Activated T-cell treated with anti-CD3 and anti-CD28 coated beads, Interleukin-2, amount 50 U/mL, for 4 hours (primary cell): ENCODE results near the gene PRUNE2. TPM values are rescaled to one million over a fixed set of nuclear protein-coding genes. Genes with fewer than 3 reads are reported as not detected.
A peak's percentile ranks its signal among the peaks of the same experiment; 100 is the strongest.

ENCODE experiments used
- ATAC-seq, 2 donors: fragments of 200-7000 bp; cut with Tn5 transposase; one replicate each; pipeline ENCODE4 v1.10.0; 2021
- DNase-seq: peaks from one replicate; pipeline ENCODE4 v3.0.0-alpha.2; 2020
- H3K27me3 Mint-ChIP-seq: one replicate; pipeline ENCODE4 v1.8.0; 2021; ENCODE audit warnings: low read depth, mixed read lengths
- H3K36me3 Mint-ChIP-seq: one replicate; pipeline ENCODE4 v1.8.0; 2022; ENCODE audit warnings: mixed read lengths; ENCODE audit not compliant: insufficient read depth
- H3K4me1 Mint-ChIP-seq: one replicate; pipeline ENCODE4 v1.8.0; 2021; ENCODE audit warnings: low read depth, mixed read lengths
- H3K4me3 Mint-ChIP-seq: one replicate; pipeline ENCODE4 v1.8.0; 2021; ENCODE audit warnings: mild to moderate bottlenecking, moderate library complexity, mixed read lengths
- H3K9me3 Mint-ChIP-seq: one replicate; pipeline ENCODE4 v1.8.0; 2021; ENCODE audit warnings: mixed read lengths
- total RNA-seq, 3 donors: library from RNA; stranded (reverse); gene quantifications; one replicate each; pipeline ENCODE4 v1.2.1, GENCODE V29; 2021

Gene PRUNE2
- total RNA-seq, 3 donors from 2014 or later = 0.05 to 0.08 TPM; not detected in 1

- ATAC-seq (no peak), DNase-seq (no peak)
- no peaks in the 10 kb centered on the region for H3K36me3 Mint-ChIP-seq
- H3K27me3 Mint-ChIP-seq = peaks cover 26% of the 10 kb centered on the region
- H3K9me3 Mint-ChIP-seq = no peaks in the 10 kb centered on the region
- H3K4me1 Mint-ChIP-seq = no peaks in the 10 kb centered on the region
- no peak overlapping the region for H3K4me3 Mint-ChIP-seq
Observed at GRCh38 chr9:76812591-76812990, 93.3 kb downstream of the PRUNE2 start.

- H3K36me3 Mint-ChIP-seq = no peaks in the 10 kb centered on the region
- H3K27me3 Mint-ChIP-seq = peaks cover 26% of the 10 kb centered on the region
- ATAC-seq (peak in 1 of 2 donors; percentile 21), DNase-seq (no peak)
- no peaks in the 10 kb centered on the region for H3K9me3 Mint-ChIP-seq
- H3K4me3 Mint-ChIP-seq = no peak overlapping the region
- H3K4me1 Mint-ChIP-seq = no peaks in the 10 kb centered on the region
Observed at GRCh38 chr9:76810377-76810957, 95.4 kb downstream of the PRUNE2 start.

- H3K9me3 Mint-ChIP-seq = no peaks in the 10 kb centered on the region
- DNase-seq = no peak
- H3K27me3 Mint-ChIP-seq = peaks cover 18% of the 10 kb centered on the region
- ATAC-seq = no peak
- H3K4me3 Mint-ChIP-seq = no peak overlapping the region
- H3K4me1 Mint-ChIP-seq = no peaks in the 10 kb centered on the region
- no peaks in the 10 kb centered on the region for H3K36me3 Mint-ChIP-seq
Observed at GRCh38 chr9:76808636-76809035, 97.3 kb downstream of the PRUNE2 start.

GRCh38 chr9:76803762-76804161, 102.2 kb downstream of the PRUNE2 start:
- Mint-ChIP-seq H3K9me3 (no peaks in the 10 kb centered on the region), H3K4me1 (no peaks in the 10 kb centered on the region), H3K4me3 (no peak overlapping the region), H3K27me3 (peaks cover 6% of the 10 kb centered on the region), H3K36me3 (no peaks in the 10 kb centered on the region)
- DNase-seq (no peak), ATAC-seq (no peak)

- Mint-ChIP-seq H3K36me3 (no peaks in the 10 kb centered on the region), H3K4me3 (no peak overlapping the region), H3K4me1 (no peaks in the 10 kb centered on the region), H3K27me3 (peaks cover 2% of the 10 kb centered on the region), H3K9me3 (no peaks in the 10 kb centered on the region)
- DNase-seq = no peak
- no peak for ATAC-seq
Observed at GRCh38 chr9:76803083-76803482, 102.8 kb downstream of the PRUNE2 start.

- Mint-ChIP-seq H3K4me1 (no peaks in the 10 kb centered on the region), H3K9me3 (no peaks in the 10 kb centered on the region), H3K4me3 (no peak overlapping the region), H3K27me3 (peaks cover 3% of the 10 kb centered on the region), H3K36me3 (no peaks in the 10 kb centered on the region)
- no peak for ATAC-seq
- DNase-seq = no peak
Observed at GRCh38 chr9:76800901-76801300, 105.0 kb downstream of the PRUNE2 start.

- no peaks in the 10 kb centered on the region for H3K4me1 Mint-ChIP-seq
- H3K36me3 Mint-ChIP-seq = no peaks in the 10 kb centered on the region
- no peaks in the 10 kb centered on the region for H3K9me3 Mint-ChIP-seq
- H3K27me3 Mint-ChIP-seq = peaks cover 3% of the 10 kb centered on the region
- ATAC-seq (no peak), DNase-seq (no peak)
- no peak overlapping the region for H3K4me3 Mint-ChIP-seq
Observed at GRCh38 chr9:76799473-76799872, 106.4 kb downstream of the PRUNE2 start.

GRCh38 chr9:76798527-76798926, 107.4 kb downstream of the PRUNE2 start:
- no peak for ATAC-seq
- H3K9me3 Mint-ChIP-seq = no peaks in the 10 kb centered on the region
- H3K27me3 Mint-ChIP-seq = peaks cover 3% of the 10 kb centered on the region
- H3K4me3 Mint-ChIP-seq = no peak overlapping the region
- no peak for DNase-seq
- no peaks in the 10 kb centered on the region for H3K4me1 Mint-ChIP-seq
- no peaks in the 10 kb centered on the region for H3K36me3 Mint-ChIP-seq

GRCh38 chr9:76796296-76796695, 109.6 kb downstream of the PRUNE2 start:
- no peak for DNase-seq
- Mint-ChIP-seq H3K27me3 (peaks cover 3% of the 10 kb centered on the region), H3K4me1 (no peaks in the 10 kb centered on the region), H3K36me3 (no peaks in the 10 kb centered on the region), H3K4me3 (no peak overlapping the region), H3K9me3 (no peaks in the 10 kb centered on the region)
- no peak for ATAC-seq

GRCh38 chr9:76793784-76794431, 112.0 kb downstream of the PRUNE2 start:
- no peak for ATAC-seq
- no peak for DNase-seq
- Mint-ChIP-seq H3K4me3 (no peak overlapping the region), H3K9me3 (no peaks in the 10 kb centered on the region), H3K4me1 (no peaks in the 10 kb centered on the region), H3K27me3 (peaks cover 3% of the 10 kb centered on the region), H3K36me3 (no peaks in the 10 kb centered on the region)

GRCh38 chr9:76789840-76790239, 116.1 kb downstream of the PRUNE2 start:
- DNase-seq = no peak
- Mint-ChIP-seq H3K4me3 (no peak overlapping the region), H3K4me1 (no peaks in the 10 kb centered on the region), H3K36me3 (no peaks in the 10 kb centered on the region), H3K9me3 (no peaks in the 10 kb centered on the region), H3K27me3 (peaks cover 2% of the 10 kb centered on the region)
- ATAC-seq = no peak

GRCh38 chr9:76787677-76788076, 118.2 kb downstream of the PRUNE2 start:
- Mint-ChIP-seq H3K27me3 (peaks cover 2% of the 10 kb centered on the region), H3K36me3 (no peaks in the 10 kb centered on the region), H3K4me1 (no peaks in the 10 kb centered on the region), H3K9me3 (no peaks in the 10 kb centered on the region), H3K4me3 (no peak overlapping the region)
- ATAC-seq = no peak
- no peak for DNase-seq

GRCh38 chr9:76785501-76785900, 120.4 kb downstream of the PRUNE2 start:
- Mint-ChIP-seq H3K9me3 (no peaks in the 10 kb centered on the region), H3K4me1 (no peaks in the 10 kb centered on the region), H3K36me3 (no peaks in the 10 kb centered on the region), H3K27me3 (peaks cover 2% of the 10 kb centered on the region), H3K4me3 (no peak overlapping the region)
- ATAC-seq (no peak), DNase-seq (no peak)

- ATAC-seq (no peak), DNase-seq (no peak)
- no peaks in the 10 kb centered on the region for H3K36me3 Mint-ChIP-seq
- H3K4me3 Mint-ChIP-seq = no peak overlapping the region
- H3K9me3 Mint-ChIP-seq = no peaks in the 10 kb centered on the region
- H3K27me3 Mint-ChIP-seq = peaks cover 2% of the 10 kb centered on the region
- no peaks in the 10 kb centered on the region for H3K4me1 Mint-ChIP-seq
Observed at GRCh38 chr9:76784881-76785280, 121.0 kb downstream of the PRUNE2 start.

- Mint-ChIP-seq H3K36me3 (no peaks in the 10 kb centered on the region), H3K4me1 (no peaks in the 10 kb centered on the region), H3K9me3 (no peaks in the 10 kb centered on the region), H3K27me3 (no peaks in the 10 kb centered on the region), H3K4me3 (no peak overlapping the region)
- DNase-seq = no peak
- no peak for ATAC-seq
Observed at GRCh38 chr9:76772686-76773445, 133.0 kb downstream of the PRUNE2 start.
